Epidermal melanocyte (primary cell): ENCODE results near the gene ACTRT3.
A peak's percentile ranks its signal among the peaks of the same experiment; 100 is the strongest.
"Not testable (repeated sequence)": the region's sequence is repeated elsewhere in the genome, so short reads cannot be mapped to it uniquely, and the experiment has no call there.

Experiments
- DNase-seq: peaks from one replicate; pipeline ENCODE4 v3.0.0; 2011; ENCODE audit warnings: low spot score; ENCODE audit not compliant: insufficient read length

Gene ACTRT3

GRCh38 chr3:169772897-169773816 lies 3.8 kb upstream of the ACTRT3 start, which contains the start of gene MYNN:
TSS of gene MYNN (plus strand) at chr3:169773396. CDS start at chr3:169774296, 900 bp downstream.
- peak; percentile 52 for DNase-seq

- DNase-seq = no peak
Observed at GRCh38 chr3:169772305-169772896, 3.0 kb upstream of the ACTRT3 start.

- no peak for DNase-seq
Observed at GRCh38 chr3:169771497-169772304, 2.3 kb upstream of the ACTRT3 start.

DNA sequence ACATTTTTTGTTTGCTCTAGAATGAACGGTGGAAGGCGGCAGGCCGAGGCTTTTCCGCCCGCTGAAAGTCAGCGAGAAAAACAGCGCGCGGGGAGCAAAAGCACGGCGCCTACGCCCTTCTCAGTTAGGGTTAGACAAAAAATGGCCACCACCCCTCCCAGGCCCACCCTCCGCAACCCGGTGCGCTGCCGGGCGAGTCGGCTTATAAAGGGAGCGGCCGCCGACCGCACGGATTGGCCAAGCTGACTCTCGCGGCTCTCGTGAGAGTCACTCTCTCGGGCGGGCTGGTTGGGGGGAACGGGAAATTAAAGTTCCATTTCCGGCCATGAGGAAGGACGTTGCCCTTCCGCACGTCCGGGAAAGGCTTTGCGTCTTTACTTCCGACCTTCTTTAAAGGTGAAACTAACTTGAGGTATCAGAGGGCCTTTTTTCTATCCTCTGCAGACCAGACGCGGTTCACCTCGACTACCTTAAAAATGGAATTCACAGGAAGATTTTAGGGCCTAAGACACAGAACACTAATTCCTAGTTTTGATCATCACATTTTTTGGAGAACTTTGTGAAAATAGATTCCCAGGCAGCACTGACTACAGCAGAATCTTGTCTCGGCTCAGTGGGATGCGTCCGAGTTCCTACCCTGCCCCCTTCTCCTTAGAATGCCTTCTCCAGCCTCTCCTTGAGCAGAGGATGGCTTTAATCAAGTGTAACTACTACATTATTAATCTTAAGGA lies 4.3 kb downstream of the ACTRT3 start, which contains the start of gene TERC:
Gene TERC (minus strand): TSS at position 179 of the 731 bp plus-strand sequence.
- DNase-seq = peak; percentile 82

GRCh38 chr3:169764312-169764881 lies 5.0 kb downstream of the ACTRT3 start:
- DNase-seq = no peak

DNA sequence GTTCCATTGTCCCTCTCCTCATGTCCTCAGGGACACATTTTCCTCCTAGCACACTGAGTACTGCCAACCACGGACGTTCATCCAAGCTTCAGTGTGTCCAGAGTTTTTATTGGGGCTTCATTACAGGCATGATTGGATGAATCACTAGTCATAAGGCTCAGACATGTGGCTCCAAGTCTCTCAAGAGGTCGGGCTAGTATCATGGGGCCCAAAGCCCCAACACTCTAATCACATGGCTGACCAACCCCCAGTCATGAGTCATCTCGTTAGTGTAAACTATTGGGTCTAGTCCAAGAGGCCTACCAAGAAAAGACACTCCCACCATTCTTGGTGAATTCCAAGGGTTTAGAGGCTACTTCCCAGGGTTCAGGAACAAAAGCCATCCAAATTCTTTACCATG lies 8.9 kb downstream of the ACTRT3 start:
- DNase-seq = no peak

DNA sequence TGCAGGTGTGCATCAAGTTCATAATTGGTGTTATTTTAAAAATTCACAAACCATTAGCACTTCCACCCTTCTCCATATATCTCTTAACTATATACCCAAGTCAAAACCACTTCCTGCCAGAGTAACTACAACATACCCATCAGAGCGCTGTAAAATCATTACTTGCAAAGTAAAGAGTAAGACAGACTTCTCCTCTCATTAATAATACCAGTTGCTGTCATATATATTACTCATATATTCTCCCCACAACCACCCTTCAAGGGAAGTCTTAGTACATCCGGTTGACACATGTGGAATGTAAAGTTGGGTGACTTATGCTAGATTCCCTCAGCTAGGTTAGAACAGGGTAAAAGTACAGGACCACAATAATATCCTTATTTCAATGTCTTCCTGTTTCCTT lies 10.1 kb downstream of the ACTRT3 start:
- DNase-seq = no peak

- no peak for DNase-seq
Observed at GRCh38 chr3:169758359-169758994, 10.9 kb downstream of the ACTRT3 start.

DNA sequence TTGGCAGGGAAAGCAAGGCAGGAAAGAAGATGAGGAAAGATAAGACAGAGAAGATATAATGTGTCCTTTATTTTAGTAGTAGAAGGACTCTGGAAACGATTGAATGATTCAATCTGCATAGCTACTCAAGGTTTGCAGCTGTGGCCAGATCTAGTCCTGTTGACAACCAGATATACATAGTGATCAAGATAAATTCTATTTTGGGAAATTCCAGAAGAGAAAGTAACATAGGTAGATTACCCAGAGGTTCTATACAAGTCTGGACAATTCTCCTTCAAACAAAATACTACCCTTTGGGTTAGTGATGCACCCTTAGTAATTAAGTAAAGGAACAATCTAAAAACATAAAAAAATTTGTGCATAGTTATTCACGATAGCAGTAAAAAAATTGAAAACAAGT lies 13.9 kb downstream of the ACTRT3 start:
- DNase-seq = no peak

- DNase-seq = no peak
Observed at GRCh38 chr3:169754711-169755110, 14.7 kb downstream of the ACTRT3 start.

GRCh38 chr3:169751875-169752274 lies 17.5 kb downstream of the ACTRT3 start:
- DNase-seq = no peak

GRCh38 chr3:169750665-169751064 lies 18.7 kb downstream of the ACTRT3 start:
- DNase-seq = no peak

DNA sequence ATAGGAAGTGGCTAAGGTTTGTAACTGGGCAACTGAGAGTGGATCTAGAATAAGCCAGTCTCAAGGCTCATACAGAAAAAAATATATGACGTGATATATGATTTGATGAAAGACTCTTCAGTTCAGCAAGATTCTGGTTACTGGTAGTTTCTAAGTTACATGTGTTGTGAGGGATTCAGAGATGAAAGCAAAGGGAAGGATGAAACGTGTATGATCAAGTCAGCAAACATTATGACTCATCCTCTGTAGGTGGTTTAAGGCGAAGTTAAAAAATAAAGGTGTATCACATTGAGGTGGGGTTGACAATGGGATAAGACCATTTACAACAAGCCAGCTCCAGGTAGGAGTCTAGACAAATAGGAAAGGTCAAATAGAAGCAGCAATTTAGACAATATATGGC lies 20.7 kb downstream of the ACTRT3 start:
- DNase-seq = no peak

- DNase-seq = no peak
Observed at GRCh38 chr3:169746924-169747323, 22.4 kb downstream of the ACTRT3 start.

DNA sequence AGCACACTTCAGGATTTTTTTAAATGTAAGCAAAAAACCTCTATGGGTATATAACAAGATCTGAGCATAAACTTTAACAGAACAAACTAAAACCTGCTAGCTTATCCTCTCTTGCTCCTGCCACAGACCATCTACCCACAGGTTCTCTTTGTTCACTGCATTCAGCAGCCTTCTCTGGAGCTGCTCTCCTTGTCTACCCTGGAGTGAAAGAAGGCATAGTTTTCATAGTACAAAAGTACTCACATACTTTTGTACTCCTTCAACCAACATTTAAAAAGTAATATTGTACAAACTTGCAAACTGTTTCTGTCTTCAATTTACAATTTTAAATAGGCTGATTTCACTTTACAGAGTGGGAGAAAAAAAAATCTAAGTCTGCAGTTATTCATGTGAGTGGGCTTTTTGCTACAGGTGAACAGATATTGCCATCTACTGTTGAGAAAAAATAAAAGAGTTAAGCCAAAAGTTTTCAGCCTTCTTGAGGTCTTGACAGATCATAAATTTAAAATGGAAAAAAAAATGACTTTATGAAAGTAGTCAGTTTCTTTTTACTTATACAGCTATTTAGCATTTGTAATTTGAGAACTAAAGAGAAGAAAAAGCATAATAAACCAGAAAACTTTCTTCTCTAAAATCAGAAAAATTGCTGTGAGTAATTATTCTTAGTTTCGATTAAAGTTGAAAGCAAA lies 24.9 kb downstream of the ACTRT3 start:
- no peak for DNase-seq

DNA sequence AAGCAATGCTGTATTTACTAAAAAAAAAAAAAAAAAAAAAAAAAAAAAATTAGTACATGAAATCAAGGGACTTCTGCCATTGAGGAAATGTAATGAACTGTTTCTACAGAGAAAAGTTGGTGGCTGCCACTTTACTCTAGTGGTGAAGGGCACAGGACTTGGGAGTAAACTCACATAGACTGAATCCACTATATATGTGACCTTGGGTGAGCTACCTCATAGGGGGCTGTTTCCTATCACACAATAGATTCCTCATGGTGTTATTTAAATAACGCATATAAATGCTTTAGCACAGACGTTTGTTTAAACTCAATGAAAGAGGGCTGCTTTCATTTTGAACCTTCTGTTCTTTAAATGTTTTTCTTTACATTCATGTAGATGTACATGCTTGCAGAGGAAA lies 30.3 kb downstream of the ACTRT3 start:
- no peak for DNase-seq

DNA sequence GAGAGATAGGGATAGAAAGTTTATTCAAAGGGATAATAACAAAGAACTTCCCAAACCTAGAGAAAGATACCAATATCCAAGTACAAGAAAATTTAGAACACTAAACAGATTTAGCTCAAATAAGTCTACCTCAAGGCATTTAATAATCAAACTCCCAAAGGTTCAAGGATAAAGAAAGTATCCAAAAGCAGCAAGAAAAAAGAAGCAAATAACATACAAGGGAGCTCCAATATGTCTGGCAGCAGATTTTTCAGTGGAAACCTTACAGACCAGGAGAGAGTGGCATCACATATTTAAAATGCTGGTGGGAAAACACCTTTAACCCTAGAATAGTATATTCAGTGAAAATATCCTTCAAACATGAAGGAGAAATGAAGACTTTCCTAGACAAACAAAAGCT lies 37.5 kb downstream of the ACTRT3 start:
- not testable (repeated sequence) for DNase-seq

GRCh38 chr3:169722724-169723123 lies 46.6 kb downstream of the ACTRT3 start:
- no peak for DNase-seq

DNA sequence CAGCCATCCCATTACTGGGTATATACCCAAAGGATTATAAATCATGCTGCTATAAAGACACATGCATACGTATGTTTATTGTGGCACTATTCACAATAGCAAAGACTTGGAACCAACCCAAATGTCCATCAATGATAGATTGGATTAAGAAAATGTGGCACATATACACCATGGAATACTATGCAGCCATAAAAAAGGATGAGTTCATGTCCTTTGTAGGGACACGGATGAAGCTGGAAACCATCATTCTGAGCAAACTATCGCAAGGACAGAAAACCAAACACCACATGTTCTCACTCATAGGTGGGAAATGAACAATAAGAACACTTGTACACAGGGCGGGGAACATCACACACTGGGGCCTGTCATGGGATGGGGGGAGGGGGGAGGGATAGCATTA lies 50.9 kb downstream of the ACTRT3 start:
- not testable (repeated sequence) for DNase-seq
